AG08396 (cell line): Measurements from ENCODE around the gene SRSF2.
"Not testable (repeated sequence)": the region's sequence is repeated elsewhere in the genome, so short reads cannot be mapped to it uniquely, and the experiment has no call there.

ENCODE experiments used
- DNase-seq: peaks from one replicate; pipeline ENCODE4 v3.0.0; 2012; ENCODE audit warnings: low spot score, mixed read lengths

The SRSF2 gene

DNA sequence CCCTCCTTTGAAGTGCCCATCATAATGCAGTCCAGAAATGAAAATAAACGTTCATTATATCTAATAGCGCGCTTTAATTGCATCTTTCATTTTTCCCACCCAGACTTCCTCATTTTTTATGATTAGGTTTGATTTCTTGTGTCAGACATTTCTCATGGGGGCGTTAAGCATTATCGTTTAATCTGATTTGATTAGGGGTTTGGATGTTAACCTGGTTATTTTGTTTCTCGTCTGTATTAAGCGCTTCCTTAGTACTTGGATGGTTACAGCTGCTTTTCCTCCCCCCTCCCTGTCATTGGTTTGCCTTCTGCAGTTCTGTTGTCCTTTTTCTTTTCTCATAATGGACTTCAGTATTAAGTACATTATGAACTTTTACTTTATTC is 1.3 kb upstream of the SRSF2 start:
- DNase-seq = no peak

DNA sequence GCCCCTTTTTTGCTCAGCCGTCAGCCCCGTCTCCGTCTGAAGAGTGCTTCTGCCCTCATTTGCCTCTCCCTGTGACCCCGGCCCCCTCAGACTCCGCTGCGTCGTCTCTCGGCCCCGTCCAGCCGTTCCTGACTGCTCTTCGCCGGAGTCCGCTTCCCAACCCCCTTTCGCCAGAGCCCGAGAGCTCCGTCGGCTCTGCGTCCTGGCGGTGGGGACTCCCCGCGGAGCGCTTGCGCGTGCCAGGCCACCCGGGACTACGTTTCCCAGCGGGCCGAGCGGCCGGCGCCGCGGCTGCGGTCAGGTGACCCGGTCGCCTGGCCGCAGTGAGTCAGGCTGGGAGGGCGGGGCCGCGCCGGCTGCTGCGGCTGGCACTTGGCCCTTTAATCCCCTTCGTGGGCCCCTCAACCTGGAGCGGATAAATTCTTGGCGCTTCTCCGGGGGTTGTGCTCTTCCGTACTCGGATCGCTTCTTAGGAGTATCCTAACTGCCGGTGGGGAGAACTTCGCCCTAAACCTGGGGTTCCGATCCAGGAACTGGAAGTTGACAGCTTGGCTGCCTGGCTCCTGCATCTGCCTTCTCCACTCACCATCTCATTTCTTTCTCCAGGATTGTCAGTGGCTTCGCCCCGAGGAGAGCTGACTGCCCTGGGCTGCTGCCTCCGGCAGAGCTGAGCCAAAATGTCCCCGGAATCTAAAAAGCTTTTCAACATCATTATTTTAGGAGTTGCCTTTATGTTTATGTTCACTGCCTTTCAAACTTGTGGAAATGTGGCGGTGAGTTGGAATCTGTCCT is 741 bp upstream of the SRSF2 start, which contains the start of gene MFSD11:
TSS of gene MFSD11 (plus strand) at position 444 of the 792 bp plus-strand sequence. CDS start at position 678, 234 bp downstream.
- DNase-seq = peak; percentile 97

DNA sequence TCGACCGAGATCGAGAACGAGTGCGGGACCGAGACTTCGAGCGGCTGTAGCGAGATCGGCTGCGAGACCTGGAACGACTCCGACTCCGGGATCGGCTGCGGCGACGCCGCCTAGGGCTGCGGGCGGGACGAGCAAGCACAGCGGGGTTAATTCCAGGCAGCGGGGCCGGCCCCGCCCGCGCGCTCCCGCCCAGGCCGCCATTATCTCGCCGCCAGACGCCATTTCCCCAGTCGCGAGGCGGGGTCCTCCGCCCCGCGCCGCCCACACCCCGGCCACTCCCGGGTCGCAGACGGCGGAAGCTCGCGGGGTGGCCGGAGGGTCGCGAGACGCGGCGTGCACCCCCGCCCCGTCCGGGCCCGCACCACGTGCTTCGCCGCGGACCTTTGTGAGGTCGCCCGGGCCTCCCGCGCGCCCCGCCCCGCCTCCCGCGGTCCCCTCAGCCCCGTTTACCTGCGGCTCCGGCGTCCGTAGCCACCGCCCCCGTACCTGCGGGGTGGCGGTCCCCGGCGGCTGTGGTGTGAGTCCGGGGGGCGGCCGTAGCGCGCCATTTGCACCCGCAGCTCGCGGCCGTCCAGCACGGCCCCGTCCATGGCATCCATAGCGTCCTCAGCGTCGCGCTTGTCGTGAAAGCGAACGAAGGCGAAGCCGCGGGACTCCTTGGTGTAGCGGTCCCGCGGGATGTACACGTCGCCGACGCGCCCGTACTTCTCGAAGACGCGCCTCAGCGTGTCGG is 616 bp downstream of the SRSF2 start:
- DNase-seq = peak; percentile 81

DNA sequence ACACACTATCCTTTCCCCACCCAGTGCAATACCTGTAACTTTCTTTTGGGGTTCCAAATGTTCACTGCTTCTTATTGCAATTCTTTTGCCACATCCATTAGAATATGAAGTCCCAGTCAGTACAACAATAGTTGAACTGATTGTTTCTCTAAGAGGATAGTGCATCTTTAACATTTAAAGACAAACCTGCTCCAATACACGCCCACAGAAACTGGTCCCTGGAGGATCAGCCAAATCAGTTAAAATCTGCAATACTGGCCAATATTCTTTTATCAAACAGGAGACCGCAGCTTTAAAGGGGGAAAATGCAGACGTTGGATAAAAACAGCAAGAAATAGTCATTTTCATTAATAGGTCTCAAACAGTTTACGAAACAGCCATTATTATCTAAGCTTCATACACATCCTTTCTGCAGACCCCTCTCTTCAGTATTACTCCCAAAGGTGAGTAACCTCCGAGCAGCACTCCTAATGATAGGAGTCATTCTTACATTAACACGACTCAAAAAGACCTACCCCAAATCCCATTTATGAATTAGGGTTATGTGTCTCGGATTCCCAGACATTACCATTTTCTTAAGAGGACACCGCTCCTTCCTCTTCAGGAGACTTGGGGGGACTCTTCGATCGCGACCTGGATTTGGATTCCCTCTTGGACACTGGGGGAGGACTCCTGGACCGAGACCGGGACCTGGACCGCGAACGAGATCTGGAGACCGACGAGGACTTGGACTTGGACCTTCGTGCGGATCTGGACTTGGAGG is 1.4 kb downstream of the SRSF2 start:
- no peak for DNase-seq

DNA sequence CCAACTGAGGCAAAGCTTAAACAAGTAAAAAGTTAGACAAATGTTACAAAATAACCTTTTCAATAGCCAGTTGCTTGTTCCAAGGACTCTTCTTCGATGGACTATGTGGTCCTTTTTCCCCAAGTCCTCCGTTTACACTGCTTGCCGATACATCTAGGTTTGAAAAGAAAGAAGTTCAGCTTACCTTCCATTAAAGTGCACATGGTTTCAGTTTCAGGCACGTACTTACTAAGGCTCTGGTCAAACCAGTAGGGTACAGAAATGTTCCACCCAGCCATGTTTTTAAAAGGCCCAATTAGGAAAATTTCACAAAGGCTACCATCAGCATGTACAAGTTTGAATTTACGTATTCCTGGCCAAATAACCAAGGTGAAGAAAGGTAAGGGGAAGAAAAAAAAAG is 2.1 kb downstream of the SRSF2 start:
- no peak for DNase-seq

DNA sequence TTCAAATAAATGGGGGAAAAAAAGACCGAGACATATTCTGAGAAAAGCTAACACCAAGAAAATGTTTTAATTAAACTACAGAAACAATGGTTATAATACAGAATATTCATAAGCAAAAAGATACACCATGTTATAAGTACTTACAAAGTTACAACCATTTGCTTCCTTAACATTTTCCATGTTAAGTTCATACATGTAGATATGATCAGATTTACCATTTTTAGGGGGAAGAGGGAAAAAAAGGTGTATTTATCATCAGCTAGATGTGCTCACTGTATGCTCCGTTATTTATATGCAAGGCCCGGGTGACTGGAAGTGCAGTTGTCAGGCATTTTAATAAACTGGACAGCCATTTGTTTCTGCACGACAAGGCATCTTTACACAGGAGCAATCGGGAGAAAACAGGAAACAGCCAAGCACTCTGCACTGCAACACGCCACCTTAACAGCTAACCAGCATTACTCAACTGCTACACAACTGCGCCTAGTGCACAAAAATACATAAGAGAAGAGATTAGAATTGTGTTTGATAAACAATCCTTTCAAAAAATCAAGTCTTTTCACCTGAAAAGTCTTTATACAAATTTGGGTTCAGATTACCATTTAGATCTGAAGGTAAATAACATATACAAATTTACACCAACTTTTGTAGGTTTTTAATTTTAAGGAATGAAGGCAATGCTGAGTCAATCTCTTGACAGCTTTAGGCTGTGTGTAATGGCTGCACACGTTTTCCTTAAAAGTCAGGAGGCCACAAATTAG is 2.9 kb downstream of the SRSF2 start:
- no peak for DNase-seq

DNA sequence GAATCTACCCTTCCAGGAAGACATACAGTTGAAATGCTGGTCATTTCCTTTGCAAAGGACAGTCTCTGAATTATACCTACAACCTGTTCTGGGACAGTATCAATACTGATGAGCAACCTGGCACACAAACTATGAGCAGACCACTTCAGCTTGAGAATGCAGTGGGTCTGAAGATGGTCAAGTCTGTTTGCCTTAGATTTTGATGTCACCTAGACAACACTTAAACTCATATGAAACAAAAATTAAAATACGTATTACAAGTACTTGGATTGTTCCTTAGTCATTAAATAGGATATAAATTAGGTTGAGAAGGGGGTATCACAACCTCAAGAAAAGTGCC is 3.5 kb downstream of the SRSF2 start:
- no peak for DNase-seq

DNA sequence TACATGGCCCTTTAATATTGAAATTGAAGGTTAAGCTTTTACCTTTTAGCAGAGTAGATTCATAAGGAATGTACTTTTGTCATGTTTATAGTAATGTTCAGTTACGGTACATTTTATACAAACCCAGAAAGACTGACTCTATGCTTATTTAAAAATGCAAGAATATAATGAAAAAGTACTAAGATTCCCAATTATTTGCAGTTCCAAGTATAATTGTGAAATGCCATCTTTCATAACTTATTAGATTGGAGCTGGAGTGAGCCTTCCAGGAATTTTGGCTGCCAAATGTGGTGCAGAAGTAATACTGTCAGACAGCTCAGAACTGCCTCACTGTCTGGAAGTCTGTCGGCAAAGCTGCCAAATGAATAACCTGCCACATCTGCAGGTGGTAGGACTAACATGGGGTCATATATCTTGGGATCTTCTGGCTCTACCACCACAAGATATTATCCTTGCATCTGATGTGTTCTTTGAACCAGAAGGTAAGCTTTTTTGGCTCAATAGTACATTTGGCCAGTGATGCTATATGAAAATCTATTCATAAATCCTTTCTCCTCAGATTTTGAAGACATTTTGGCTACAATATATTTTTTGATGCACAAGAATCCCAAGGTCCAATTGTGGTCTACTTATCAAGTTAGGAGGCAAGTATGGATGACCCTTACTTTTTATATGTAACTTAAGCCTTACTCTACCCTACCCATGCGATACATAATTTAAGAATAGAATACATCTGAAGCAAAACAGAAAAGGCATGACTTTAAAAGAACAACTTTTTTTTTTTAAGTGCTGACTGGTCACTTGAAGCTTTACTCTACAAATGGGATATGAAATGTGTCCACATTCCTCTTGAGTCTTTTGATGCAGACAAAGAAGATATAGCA is 4.2 kb downstream of the SRSF2 start:
- DNase-seq = no peak

DNA sequence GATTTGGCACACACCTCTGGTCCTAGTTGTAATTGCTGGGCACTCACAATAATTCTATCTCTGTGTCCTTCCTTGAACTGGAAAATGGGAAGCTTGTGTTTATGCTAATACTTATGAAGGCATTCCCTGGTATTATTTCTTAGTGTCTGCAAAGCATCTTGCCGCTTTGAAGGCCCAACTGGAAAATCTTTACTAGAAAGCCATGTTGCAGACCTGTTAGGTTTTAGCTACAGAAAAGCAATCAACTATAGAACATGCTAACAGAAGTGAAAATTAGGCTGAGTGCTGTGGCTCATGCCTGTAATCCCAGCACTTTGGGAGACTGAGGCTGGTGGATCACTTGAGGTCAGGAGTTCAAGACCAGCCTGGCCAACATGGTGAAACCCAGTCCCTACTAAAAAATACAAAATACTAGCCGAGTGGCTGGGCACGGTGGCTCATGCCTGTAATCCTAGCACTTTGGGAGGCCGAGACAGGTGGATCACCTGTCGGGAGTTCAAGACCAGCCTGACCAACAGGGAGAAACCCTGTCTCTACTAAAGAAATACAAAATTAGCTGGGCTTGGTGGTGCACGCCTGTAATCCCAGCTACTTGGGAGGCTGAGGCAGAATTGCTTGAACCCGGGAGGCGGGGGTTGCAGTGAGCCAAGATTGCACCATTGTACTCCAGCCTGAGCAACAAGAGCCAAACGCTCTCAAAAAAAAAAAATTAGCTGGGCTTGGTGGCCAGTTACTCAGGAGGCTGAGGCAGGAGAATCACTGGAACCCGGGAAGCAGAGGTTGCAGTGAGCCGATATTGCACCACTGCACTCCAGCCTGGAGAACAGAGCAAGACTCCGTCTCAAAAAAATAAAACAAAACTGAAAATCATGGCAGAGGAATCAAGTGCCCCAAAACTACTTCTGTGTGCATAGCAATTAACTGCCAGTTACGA is 5.1 kb downstream of the SRSF2 start:
- not testable (repeated sequence) for DNase-seq

DNA sequence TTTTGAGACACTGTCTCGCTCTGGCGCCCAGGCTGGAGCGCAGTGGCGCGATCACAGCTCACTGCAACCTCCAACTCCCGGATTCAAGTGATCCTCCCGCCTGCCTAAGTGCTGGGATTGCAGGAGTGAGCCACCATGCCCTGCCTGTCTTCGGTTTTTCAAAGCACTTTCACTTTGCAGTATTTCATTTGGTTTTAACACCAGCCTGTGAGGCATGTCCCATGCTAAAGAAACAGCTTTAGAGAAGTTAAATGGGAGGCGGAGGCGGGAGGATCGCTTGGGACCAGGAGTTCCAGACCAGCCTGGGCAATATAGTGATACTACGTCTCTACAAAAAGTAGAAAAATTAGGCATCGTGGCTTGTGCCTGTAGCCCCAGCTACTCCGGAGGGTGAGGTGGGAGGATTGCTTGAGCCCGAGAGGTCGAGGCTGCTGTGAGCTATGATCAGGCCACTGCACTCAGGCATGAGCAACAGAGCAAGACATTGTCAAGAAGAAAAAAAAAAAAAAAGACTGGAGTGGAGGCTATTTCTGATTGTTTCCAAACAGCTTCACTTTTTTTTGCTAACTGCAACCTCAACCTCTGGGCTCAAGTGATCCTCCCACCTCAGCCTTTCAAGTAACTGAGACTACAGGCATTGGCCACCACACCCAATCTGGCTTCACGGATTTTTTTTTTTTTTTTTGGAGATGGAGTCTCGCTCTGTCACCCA is 9.2 kb downstream of the SRSF2 start:
- no peak for DNase-seq

DNA sequence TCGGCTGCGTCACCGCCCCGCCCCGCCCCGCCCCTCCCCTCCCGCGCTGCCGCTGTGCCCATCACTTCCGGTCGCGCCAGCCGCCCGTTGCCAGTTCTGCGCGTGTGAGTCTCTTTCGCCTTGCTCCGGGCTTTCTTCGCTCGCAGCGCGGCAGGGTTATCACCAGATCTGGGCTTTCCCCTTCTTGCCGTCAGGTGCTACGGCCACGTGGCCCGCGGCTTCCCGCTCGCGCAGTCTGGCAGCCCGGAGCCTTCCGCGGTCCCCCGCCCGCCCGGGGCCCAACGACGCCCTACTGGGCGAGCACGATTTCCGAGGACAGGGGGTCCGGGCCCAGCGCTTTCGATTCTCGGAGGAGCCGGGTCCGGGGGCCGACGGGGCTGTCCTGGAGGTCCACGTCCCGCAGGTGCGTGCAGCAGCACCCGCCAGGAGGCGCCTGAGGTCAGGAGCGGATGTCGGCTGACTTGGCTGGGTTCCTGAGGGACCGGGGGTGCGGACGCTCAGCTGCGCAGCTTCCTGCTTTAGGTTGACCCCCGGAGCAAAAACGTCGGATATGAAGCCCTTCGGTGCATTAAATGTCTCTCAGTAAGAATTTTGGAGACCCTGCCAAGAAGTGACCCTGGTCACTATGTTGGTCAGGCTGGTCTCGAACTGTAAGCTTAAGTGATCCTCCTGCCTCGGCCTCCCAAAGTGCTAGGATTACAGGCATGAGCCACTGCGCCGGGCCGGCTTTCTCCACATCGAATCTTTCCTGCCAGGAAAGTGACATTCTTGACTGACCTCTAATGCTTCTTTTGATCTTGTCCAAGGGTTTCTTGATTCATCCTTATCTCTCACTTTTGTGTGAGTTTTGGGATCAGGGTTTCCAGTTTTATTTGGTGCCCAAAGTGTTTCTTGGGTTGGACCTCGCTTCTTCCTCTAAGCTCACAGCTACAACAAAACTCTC is 10.1 kb downstream of the SRSF2 start, which contains the start of gene METTL23:
TSS of gene METTL23 (plus strand) at position 64 of the 943 bp plus-strand sequence. CDS start 2,872 bp downstream, outside the sequence.
- peak; percentile 85 for DNase-seq

DNA sequence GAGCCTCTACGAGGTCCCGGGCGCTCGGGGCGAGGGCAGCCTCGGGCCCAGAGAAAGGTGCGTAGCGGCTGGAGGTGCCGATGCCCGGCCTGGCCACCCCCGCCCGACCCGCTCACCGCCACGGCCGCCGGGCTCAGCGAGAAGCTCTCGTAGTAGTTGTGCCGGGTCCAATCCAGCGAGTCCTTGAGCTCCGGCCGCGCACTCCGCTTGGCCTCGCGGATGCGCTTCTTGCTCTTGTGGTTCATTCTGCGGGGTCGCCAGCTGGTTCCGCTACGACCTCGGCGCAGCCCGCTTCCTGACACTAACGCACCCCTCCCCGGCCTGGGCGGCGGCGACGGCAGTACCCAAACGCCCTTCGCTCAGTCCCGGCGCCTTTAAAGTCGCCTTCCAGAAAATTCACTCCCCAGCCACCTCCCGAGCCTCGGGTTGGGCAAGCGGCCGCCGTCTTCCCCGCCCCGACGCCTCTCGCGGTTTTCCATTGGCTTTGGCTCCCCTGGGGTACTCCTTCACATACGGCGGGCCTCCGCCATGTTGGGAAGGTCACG is 10.8 kb downstream of the SRSF2 start, which contains the start of gene JMJD6:
TSS of gene JMJD6 (minus strand) at position 376 of the 545 bp plus-strand sequence. CDS start at position 245, 131 bp downstream.
- DNase-seq = peak; percentile 96

DNA sequence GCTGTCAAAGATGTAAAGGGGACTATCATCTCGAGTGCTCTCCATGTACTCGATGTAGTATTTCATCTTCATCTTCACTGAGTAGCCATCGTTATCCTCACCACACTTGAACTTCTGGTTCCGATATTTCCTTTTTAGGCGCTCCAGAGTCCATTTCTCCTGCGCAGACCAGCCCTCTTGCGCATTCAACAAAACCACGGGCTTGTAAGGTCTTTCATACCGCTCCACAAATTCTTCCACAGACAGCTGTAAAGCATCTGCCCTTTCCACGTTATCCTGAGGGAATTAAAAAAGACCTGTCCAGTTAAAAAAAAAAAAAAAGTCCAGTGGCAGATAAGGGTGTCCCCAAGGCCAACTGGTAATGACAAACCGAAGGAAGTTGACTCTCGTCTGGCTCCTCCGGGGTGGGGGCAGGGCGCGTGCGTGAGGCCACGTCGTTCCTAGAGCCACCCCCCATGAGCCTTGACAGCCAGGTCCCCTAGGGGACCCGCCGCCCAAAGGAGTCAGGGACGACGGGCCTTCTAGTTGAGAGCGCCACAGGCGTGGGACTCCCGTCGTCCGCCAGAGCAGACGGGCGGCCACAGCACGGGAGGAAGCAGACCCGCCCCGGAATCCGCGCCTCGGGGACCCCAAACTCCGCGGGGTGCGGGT is 11.4 kb downstream of the SRSF2 start:
- peak; percentile 52 for DNase-seq

DNA sequence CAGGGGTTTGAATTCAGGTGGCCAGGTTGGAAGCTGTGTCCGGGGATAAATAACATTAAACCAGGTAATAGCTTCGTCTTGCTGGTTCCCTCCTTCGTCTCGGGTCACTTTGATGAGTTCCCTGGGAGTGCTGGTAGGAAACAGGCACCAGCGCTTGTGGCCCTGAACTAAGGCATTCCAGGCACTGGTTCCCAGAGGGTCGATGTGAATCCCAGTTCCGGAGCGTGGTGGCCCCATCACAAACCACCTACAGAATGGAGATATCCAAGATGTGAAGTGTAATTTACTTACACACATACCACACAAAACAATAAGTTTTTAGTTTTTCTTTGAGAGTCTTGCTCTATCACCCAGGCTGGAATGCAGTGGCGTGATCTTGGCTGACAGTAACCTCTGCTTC is 13.3 kb downstream of the SRSF2 start:
- DNase-seq = no peak

DNA sequence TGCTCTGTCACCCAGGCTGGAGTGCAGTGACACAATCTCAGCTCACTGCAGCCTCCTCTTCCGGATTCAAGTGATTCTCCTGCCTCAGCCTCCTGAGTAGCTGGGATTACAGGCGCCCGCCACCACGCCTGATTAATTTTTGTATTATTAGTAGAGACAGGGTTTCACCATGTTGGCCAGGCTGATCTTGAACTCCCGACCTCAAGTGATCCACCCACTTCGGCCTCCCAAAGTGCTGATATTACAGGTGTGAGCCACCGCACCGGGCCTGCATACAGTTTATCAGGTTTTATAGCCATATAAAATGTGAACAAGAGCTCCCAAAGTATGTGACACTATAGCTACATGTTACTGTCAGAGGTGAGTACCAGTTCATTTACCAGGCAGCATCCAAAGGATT is 14.2 kb downstream of the SRSF2 start:
- DNase-seq = not testable (repeated sequence)

DNA sequence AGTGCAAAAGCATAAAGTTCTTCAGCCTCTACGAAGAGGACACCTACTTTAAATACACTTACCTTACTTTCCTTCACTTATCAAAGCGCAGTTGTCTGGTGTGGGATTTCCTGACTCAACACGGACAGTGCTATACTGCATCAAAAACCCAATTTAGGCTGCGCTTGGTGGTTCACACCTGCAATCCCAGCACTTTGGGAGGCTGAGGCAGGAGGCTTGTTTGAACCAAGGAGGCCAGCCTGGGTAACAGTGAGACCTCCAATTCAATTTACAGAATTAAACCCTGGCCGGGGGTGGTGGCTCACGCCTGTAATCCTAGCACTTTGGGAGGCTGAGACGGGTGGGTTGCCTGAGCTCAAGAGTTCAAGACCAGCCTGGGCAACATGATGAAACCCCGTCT is 14.9 kb downstream of the SRSF2 start:
- DNase-seq = no peak

DNA sequence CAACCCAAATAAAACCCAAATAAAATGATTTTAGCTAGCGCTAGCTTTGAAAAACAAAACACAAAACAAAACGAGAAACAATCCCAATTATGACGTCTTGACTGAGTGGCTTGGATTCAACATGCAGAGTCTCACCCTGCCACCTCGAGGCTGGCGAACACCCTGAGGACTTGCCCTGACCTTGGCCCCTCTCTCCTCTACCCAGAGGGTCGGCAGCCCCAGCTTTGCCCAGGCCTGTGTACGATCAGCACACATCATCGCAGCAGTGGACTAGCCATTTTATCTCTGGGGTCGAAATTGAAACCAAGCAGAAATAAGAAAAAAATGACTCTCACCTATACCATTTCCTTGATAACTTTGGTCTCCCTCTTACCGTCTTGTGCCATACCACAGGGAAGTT is 15.7 kb downstream of the SRSF2 start:
- DNase-seq = no peak
